ENCODE measurements around the gene SNAP29. TPM values are rescaled to one million over a fixed set of nuclear protein-coding genes. Genes with fewer than 3 reads are reported as not detected.

Gene SNAP29
- total and polyA plus RNA-seq, 9 of the 15 experiments (the other 6 are each of a cell fraction or from before 2014, with no cell fraction given): 19.5 to 250 (median 75.9) TPM

DNA sequence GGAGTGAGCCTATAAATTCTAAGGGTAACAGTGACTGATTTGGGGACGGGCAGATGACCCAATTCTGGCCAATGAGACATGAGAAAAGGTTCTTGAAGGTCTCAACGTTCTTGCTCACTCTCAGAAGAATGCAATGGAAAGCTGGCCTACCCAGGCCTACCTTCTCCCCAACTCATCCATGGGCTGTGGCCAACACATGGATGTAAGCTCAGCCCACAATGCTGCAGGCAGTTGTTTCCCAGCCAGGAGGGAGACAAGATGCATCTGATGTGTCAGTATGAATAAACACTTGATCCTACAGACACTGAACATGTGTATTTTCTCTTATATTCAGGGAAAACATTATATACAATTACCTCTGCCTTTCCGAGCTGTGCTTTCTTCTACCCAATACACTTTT is 24.6 kb upstream of the SNAP29 start (continued):
- TF ChIP-seq, protein P1, sequence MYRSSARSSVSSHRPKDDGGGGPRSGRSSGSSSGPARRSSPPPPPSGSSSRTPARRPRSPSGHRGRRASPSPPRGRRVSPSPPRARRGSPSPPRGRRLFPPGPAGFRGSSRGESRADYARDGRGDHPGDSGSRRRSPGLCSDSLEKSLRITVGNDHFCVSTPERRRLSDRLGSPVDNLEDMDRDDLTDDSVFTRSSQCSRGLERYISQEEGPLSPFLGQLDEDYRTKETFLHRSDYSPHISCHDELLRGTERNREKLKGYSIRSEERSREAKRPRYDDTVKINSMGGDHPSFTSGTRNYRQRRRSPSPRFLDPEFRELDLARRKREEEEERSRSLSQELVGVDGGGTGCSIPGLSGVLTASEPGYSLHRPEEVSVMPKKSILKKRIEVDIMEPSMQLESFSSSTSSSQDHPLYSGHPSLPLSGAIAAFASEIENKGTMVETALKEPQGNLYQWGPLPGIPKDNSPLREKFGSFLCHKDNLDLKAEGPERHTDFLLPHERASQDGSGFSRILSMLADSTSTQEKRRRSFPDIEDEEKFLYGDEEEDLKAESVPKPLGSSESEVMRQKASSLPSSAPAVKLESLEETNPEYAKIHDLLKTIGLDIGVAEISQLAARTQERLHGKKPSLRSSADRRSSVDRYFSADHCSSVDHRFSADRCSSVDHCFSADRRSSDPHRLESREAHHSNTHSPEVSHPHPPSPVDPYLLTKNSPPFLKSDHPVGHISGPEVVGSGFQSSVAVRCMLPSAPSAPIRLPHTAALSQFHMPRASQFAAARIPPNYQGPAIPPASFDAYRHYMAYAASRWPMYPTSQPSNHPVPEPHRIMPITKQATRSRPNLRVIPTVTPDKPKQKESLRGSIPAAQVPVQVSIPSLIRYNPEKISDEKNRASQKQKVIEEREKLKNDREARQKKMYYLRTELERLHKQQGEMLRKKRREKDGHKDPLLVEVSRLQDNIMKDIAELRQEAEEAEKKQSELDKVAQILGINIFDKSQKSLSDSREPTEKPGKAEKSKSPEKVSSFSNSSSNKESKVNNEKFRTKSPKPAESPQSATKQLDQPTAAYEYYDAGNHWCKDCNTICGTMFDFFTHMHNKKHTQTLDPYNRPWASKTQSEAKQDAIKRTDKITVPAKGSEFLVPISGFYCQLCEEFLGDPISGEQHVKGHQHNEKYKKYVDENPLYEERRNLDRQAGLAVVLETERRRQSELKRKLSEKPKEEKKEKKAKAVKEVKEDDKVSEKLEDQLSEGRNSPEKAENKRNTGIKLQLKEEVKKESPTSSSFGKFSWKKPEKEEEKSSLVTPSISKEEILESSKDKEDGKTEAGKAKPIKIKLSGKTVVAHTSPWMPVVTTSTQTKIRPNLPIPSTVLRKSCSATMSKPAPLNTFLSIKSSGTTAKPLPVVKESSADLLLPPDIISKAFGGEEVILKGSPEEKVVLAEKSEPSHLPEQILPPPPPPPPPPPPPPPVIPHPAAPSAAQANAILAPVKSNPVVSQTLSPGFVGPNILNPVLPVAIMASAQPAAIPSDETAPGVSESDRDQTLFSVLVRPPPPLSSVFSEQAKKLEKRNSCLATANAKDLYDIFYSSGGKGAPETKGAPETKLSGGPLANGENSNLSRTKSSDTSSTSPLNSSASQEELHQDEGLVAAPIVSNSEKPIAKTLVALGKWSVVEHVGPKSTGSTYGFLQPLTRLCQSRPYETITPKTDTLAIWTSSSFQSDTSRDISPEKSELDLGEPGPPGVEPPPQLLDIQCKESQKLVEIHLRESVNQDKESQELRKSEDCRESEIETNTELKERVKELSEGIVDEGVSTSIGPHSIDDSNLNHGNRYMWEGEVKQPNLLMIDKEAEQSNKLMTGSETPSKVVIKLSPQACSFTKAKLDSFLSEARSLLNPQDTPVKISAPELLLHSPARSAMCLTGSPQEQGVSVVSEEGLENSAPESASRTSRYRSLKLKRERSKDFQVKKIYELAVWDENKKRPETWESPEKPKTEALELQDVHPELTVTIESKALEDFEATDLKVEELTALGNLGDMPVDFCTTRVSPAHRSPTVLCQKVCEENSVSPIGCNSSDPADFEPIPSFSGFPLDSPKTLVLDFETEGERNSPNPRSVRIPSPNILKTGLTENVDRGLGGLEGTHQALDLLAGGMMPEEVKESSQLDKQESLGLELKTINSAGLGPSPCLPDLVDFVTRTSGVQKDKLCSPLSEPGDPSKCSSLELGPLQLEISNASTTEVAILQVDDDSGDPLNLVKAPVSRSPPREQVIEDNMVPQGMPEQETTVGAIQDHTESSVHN (IDR thresholded peaks at IDR 0.05; ENCODE audit: borderline replicate concordance in 1 of 2, low read depth in 1 of 2): no peak
- TF ChIP-seq ZNF444 (CRISPR knock-in tag; IDR thresholded peaks at IDR 0.05): no peak
- no peak for TF ChIP-seq RREB1 (CRISPR knock-in tag; IDR thresholded peaks at IDR 0.05)
- no peak for TF ChIP-seq ZNF280A (IDR thresholded peaks at IDR 0.05; ENCODE audit: low read depth, partially characterized antibody)
- TF ChIP-seq, protein P2, sequence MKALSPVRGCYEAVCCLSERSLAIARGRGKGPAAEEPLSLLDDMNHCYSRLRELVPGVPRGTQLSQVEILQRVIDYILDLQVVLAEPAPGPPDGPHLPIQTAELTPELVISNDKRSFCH (CRISPR knock-in tag; IDR thresholded peaks at IDR 0.05): 0 out of 2 replicates have a peak, but pooled peaks have one; percentile 2
- TF ChIP-seq, protein P2 (tag; IDR thresholded peaks at IDR 0.05): no peak
- TF ChIP-seq, protein P3, sequence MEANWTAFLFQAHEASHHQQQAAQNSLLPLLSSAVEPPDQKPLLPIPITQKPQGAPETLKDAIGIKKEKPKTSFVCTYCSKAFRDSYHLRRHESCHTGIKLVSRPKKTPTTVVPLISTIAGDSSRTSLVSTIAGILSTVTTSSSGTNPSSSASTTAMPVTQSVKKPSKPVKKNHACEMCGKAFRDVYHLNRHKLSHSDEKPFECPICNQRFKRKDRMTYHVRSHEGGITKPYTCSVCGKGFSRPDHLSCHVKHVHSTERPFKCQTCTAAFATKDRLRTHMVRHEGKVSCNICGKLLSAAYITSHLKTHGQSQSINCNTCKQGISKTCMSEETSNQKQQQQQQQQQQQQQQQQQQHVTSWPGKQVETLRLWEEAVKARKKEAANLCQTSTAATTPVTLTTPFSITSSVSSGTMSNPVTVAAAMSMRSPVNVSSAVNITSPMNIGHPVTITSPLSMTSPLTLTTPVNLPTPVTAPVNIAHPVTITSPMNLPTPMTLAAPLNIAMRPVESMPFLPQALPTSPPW (CRISPR knock-in tag; IDR thresholded peaks at IDR 0.05): no peak
- no peak for TF ChIP-seq SMAD2 (IDR thresholded peaks at IDR 0.05; ENCODE audit: low read depth, low read length)
- no peak for TF ChIP-seq ZNF408 (CRISPR knock-in tag; IDR thresholded peaks at IDR 0.05; ENCODE audit: low read depth)
